IPS-20b (cell line): ENCODE results near the gene WDR38.

Experiments
- H3K27ac ChIP-seq: one replicate; pipeline ENCODE4 v1.5.1; 2013; ENCODE audit warnings: low read length
- H3K27me3 ChIP-seq: 2 replicates; pipeline ENCODE4 v1.6.1; 2013; ENCODE audit warnings: mild to moderate bottlenecking, low read length, inconsistent platforms; ENCODE audit not compliant: insufficient read depth
- H3K36me3 ChIP-seq: 2 replicates; pipeline ENCODE4 v1.6.1; 2013; ENCODE audit warnings: low read depth, mild to moderate bottlenecking, inconsistent platforms, low read length, moderate library complexity; ENCODE audit not compliant: insufficient read depth
- H3K4me1 ChIP-seq: 2 replicates; pipeline ENCODE4 v1.6.1; 2013; ENCODE audit warnings: mild to moderate bottlenecking, control low read depth, inconsistent platforms, low read length, moderate library complexity; ENCODE audit not compliant: insufficient read depth
- H3K4me3 ChIP-seq: 2 replicates; pipeline ENCODE4 v1.5.1; 2013; ENCODE audit warnings: mild to moderate bottlenecking, low read length, inconsistent platforms
- H3K9ac ChIP-seq: 2 replicates; pipeline ENCODE4 v1.6.1; 2013; ENCODE audit warnings: low read depth, mild to moderate bottlenecking, inconsistent platforms, low read length, moderate library complexity
- H3K9me3 ChIP-seq: 2 replicates; pipeline ENCODE4 v1.6.1; 2013; ENCODE audit warnings: mild to moderate bottlenecking, low read depth, low read length, inconsistent platforms; ENCODE audit not compliant: insufficient read depth

The WDR38 gene

DNA sequence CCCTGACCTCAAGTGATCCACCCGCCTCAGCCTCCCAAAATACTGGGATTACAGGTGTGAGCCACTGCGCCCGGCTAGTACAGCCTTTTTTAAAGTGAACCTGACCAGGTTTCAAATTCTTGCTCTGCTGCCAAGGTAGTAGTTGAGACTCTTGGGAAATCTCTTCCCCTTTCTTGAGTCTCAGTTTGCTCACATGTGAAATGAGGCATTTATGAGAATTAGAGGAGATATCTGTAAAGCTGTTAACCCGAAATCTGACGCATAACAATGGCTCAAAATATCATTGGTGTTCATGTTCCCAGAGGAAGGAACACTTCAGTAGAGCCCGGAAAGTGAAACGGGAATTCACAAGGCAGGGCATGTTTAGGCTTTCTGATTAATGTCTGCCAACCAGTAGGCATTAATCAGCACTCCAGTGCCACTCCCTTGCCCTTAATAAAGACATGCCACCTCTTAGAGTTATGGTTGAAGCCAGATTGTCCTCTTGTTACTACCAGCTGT, 10.2 kb downstream of the WDR38 start:
- Histone ChIP-seq H3K9me3 (no peaks in the 10 kb centered on the region), H3K4me1 (peaks cover 11% of the 10 kb centered on the region), H3K27ac (no peak overlapping the region), H3K4me3 (no peak overlapping the region), H3K9ac (no peak overlapping the region), H3K27me3 (no peaks in the 10 kb centered on the region), H3K36me3 (peaks cover 30% of the 10 kb centered on the region)

DNA sequence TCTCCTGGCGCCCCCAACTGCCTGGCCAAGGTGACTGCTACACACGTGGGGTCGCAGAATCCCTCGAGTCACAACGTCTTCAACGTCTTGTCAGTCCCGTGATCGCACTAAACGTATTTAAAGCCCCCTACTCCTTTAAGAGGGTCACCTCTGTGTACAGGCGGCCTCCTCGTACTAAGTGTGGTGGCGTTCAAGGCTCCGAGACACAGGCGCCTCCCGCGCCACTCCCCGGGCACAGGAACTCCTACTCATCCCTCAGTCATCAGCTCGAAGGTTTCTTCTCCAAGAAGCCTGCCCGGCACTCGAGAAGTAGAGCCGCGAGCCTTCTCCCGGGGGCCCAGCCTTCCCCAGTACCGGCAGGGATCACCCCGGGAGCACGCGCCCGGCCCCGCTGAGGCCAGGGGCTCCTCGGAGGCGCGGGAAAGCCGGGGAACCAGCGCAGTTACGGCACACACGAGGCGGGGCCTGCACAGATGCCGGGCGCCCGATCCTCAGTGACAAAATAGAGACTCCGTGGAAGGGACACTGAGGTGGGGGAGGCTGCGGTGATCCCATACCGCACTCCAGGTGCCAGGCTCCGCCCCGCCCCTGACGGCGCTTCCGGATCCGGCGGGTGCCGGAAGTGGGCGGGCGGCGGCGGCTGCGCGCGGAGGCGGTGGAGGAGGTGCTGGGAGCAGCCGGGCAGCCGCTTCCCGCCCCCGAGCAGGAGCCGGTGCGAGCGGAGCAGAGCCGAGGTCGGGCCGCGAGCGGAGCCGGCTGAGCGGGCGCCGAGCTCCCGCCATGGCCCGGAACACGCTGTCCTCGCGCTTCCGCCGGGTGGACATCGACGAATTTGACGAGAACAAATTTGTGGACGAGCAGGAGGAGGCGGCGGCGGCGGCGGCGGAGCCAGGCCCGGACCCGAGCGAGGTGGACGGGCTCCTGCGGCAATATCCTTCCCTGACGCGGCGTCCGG, 15.5 kb downstream of the WDR38 start:
- Histone ChIP-seq H3K27me3 (no peaks in the 10 kb centered on the region), H3K36me3 (peaks cover 30% of the 10 kb centered on the region), H3K4me3 (peak overlapping the region; percentile 99), H3K27ac (peak overlapping the region; percentile 95), H3K4me1 (peaks cover 10% of the 10 kb centered on the region; the same call in 1 of the 2 replicates), H3K9ac (peak overlapping the region; percentile 96), H3K9me3 (no peaks in the 10 kb centered on the region)

DNA sequence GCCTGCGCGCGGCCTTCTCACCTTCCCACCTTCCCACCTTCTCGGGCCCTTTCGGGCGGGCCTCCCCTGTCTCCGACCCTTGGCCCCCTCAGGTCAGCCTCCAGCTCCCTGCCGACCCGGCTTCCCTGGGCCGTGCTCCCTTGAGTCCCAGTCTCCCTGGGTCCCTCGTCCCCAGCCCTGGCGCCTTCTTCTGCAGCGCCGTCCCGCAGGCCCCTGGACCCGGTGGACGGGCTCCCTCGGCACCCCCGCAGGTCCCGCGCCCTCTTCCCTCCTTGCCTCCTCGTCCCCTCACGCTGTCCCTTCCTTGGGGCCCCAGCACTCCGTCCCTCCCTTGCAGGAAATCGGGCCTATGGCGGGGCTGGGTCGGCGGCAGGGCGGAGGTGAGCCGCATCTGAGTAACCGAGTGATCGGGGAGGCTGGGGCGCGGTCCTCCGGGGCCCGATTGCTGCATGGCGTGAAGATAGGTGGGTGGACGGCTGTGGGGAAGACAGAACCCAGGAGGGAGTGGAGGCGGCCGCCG, 16.3 kb downstream of the WDR38 start:
- H3K27ac ChIP-seq = no peak overlapping the region
- peaks cover 38% of the 10 kb centered on the region for H3K36me3 ChIP-seq
- no peaks in the 10 kb centered on the region for H3K9me3 ChIP-seq
- H3K9ac ChIP-seq = peak overlapping the region; percentile 96
- no peaks in the 10 kb centered on the region for H3K27me3 ChIP-seq
- peak overlapping the region; percentile 99 for H3K4me3 ChIP-seq
- peaks cover 10% of the 10 kb centered on the region; the same call in 1 of the 2 replicates for H3K4me1 ChIP-seq

DNA sequence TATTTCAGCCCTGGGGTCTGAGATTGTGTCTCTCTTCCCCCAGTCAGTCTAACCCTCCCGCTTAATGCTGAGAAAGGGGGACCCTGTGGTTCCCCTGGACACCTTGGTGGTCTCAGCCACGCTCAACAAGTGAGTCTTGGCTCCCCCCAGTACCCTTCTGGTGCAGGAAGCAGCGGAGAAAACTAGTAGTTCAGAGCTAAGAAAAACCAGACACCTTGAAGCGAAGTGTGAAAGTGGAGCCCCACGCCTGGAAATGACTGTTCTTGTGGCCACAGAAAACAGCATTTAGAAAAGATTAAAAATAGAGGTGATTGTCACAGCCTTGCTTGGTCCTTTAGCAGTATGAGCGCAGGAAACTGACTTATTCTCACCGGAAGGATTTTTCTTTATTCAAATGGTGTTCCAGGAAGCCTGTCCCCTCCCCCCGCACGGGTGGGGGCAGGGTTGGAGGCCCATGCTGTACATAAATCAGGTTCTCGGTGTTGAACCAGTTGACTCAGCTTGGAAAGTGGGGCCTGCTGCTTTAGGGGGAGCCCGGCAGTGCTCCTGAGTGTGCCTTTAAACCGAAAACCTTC, 16.8 kb downstream of the WDR38 start:
- Histone ChIP-seq H3K36me3 (peaks cover 43% of the 10 kb centered on the region), H3K9ac (peak overlapping the region; percentile 96), H3K27ac (no peak overlapping the region), H3K4me1 (peaks cover 10% of the 10 kb centered on the region; the same call in 1 of the 2 replicates), H3K9me3 (no peaks in the 10 kb centered on the region), H3K4me3 (peak overlapping the region; percentile 99), H3K27me3 (no peaks in the 10 kb centered on the region)

DNA sequence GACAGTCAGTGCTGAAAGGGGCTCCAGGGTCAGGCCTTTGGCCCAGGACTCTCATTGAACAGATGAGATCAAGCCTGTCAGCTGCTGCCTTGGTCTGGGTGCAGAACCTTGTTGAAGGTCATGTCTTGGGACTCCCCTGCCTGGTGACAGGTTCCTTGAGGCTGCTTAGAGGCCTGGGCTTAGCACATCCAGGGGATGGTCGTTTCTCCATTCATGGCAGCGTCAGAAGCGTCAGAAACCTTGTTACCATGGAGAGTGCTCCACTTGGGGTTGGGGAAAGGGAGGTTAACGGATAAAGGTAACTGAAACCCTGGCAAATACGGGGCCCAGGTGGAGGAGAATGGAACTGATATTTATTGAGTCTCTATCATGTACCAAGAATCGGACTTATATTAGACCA, 17.5 kb downstream of the WDR38 start:
- Histone ChIP-seq H3K36me3 (peaks cover 50% of the 10 kb centered on the region), H3K4me3 (peak overlapping the region; percentile 99), H3K9me3 (no peaks in the 10 kb centered on the region), H3K27me3 (no peaks in the 10 kb centered on the region), H3K27ac (no peak overlapping the region), H3K9ac (peak overlapping the region; percentile 96; the same call in 1 of the 2 replicates), H3K4me1 (peaks cover 10% of the 10 kb centered on the region; the same call in 1 of the 2 replicates)

DNA sequence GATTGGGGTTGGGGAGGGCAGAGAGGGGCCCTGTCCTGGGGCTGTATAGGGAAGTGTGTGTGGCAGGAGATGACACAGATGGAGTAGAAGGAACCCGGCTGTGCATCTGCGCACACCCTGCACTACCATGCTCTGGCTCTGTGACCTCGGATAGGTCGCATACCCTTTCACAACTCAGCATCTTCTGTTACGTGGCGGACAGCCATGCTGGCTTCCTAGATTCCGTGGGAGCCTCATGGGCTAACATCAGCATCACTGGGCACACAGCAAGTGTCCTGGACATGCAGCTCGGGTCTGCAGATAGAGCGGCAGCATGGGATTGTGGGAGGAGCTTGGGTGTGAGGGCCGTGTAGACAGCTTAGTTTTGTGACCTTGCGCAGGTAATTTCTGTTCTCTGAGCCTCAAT, 17.9 kb downstream of the WDR38 start:
- H3K9ac ChIP-seq = peak overlapping the region; percentile 96; the same call in 1 of the 2 replicates
- no peak overlapping the region for H3K27ac ChIP-seq
- H3K36me3 ChIP-seq = peaks cover 53% of the 10 kb centered on the region
- H3K4me3 ChIP-seq = peak overlapping the region; percentile 99
- no peaks in the 10 kb centered on the region for H3K27me3 ChIP-seq
- no peaks in the 10 kb centered on the region for H3K9me3 ChIP-seq
- H3K4me1 ChIP-seq = peaks cover 10% of the 10 kb centered on the region; the same call in 1 of the 2 replicates

DNA sequence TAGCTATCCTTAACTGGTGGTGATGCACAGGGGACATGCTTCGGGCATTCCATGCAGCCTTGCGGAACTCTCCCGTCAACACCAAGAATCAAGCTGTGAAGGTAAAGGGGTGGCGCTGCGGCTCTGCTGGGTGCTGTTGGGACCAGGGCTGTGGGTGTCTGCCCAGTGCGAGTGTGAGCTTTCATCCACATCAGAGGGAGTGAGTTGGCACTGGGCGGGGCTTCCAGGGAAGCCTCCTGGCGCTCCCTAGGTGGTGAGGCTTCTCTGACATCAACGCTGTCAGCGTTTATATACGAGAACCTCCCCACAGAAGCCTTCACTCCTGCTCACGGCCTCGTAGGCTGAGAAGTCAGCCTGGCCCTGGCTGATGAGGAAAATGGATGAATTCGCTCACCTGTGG, 20.4 kb downstream of the WDR38 start:
- Histone ChIP-seq H3K4me3 (no peak overlapping the region), H3K27ac (no peak overlapping the region), H3K4me1 (0 out of 2 replicates have a peak, but pooled peaks cover 4% of the 10 kb centered on the region), H3K9ac (no peak overlapping the region; the same call in 1 of the 2 replicates), H3K27me3 (no peaks in the 10 kb centered on the region), H3K9me3 (no peaks in the 10 kb centered on the region), H3K36me3 (peaks cover 78% of the 10 kb centered on the region)

DNA sequence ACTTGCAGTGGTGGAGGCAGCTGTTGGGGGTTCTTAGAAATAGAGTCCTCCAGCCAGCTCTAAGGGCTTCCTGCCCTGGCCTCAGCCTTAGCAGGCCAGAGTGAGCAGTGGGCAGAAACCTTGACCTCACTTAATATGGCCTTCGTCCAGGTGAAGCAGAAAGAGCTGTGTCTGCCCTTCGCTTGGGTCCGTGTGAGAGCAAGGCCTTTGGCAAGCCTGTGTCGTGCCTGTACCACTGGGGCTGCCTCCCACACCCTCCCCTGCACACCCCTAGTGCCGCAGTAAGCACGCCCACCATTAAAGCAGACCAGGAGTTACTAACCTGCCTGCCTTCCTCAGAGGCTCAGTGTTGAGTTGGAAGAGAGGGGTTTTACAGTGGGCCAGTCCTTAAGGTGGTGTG, 22.2 kb downstream of the WDR38 start:
- Histone ChIP-seq H3K4me1 (peaks cover 13% of the 10 kb centered on the region; the same call in 1 of the 2 replicates), H3K9me3 (no peaks in the 10 kb centered on the region), H3K9ac (no peak overlapping the region), H3K27me3 (no peaks in the 10 kb centered on the region), H3K27ac (no peak overlapping the region), H3K4me3 (no peak overlapping the region), H3K36me3 (peaks cover 82% of the 10 kb centered on the region)

DNA sequence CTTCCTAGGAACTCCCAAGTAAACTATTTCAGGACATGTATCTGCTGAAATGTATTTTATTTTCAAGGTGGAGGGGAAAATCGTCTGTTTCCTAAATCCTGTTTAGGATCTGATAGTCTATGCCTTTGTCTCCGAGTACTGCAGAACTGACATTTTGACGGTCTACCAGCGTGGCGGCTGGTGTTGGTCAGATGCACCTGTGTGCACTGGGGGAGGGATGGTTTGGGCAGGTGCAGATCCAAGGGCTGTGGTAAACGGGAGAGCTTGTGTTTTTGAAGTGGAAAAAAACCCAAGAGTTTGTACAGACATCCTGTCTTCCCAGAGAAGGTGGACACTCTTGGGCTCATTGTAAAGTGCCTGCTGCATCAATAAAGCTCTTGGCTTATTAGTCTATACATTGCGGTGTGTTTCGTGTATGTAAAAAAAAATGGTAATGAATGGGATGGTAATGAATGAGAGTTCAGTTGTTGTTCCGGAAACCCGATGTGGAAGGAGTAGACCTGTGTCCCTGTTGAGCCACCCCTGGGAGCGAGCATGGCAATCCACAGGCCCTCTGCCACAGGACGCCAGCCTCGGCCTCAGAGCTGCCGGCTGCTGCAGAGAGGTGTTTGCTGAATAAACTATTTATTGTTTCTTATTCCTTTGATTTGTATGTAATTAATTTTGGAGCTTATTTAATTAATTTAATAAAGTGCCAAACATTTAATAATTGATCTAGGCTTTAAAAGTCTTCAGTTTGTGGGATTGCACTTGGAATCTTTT, 23.9 kb downstream of the WDR38 start:
- H3K36me3 ChIP-seq = peaks cover 67% of the 10 kb centered on the region
- no peak overlapping the region for H3K9ac ChIP-seq
- no peaks in the 10 kb centered on the region for H3K27me3 ChIP-seq
- H3K4me1 ChIP-seq = peaks cover 19% of the 10 kb centered on the region
- no peak overlapping the region for H3K27ac ChIP-seq
- no peak overlapping the region for H3K4me3 ChIP-seq
- H3K9me3 ChIP-seq = no peaks in the 10 kb centered on the region

DNA sequence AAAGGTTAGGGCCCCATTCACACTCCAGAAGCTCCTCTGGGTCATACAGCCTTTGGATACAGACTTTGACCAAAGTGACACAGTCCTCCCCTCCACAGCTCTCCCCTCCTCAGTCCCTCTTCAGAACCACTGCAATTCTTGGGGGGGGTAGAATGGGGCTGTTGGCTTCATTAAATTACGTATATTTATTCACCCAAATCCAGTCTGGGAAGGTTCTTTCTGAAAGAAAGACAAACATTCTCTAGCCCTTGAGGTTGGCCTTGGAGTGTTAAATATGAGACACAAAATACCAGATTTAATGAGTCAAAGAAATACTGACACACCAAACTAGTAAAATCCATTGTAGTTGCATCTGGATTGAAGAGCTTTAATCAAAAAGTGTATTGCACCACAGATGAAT, 24.8 kb downstream of the WDR38 start:
- H3K27ac ChIP-seq = no peak overlapping the region
- peaks cover 19% of the 10 kb centered on the region for H3K4me1 ChIP-seq
- no peaks in the 10 kb centered on the region for H3K27me3 ChIP-seq
- no peaks in the 10 kb centered on the region for H3K9me3 ChIP-seq
- no peak overlapping the region for H3K4me3 ChIP-seq
- peaks cover 61% of the 10 kb centered on the region for H3K36me3 ChIP-seq
- no peak overlapping the region for H3K9ac ChIP-seq

DNA sequence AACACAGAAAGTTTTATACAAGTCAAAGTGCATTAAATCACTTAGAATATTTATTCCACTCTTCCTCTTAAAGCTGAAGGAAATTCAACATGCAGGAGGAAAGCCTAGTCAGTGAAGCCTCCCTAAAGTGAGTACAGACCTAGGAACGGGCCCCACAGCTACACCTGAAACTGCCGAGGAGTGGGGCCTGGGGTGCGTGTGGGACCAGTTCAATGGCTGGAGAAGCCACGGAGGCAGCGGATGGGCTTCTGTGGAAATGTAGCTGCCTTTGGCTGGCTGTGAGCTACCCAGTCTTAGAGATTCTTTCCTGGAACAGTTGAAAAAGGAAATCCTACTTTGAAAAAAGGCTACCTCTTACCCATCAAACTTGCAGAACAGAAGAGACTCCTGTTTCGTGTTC, 25.3 kb downstream of the WDR38 start:
- Histone ChIP-seq H3K27ac (no peak overlapping the region), H3K36me3 (peaks cover 56% of the 10 kb centered on the region), H3K9ac (no peak overlapping the region), H3K4me1 (peaks cover 19% of the 10 kb centered on the region), H3K4me3 (no peak overlapping the region), H3K27me3 (no peaks in the 10 kb centered on the region), H3K9me3 (no peaks in the 10 kb centered on the region)
